GM20431 (cell line): ENCODE data around the gene TRIM69.

Experiments used
- in situ Hi-C: fragments of 300-500 bp; cut with MseI, MboI; formaldehyde crosslinking; loops from one replicate; pipeline ENCODE4 v1.15.0; 2020; ENCODE audit warnings: low sequenced_read_pairs; ENCODE audit not compliant: unreplicated experiment

TRIM69 gene

DNA sequence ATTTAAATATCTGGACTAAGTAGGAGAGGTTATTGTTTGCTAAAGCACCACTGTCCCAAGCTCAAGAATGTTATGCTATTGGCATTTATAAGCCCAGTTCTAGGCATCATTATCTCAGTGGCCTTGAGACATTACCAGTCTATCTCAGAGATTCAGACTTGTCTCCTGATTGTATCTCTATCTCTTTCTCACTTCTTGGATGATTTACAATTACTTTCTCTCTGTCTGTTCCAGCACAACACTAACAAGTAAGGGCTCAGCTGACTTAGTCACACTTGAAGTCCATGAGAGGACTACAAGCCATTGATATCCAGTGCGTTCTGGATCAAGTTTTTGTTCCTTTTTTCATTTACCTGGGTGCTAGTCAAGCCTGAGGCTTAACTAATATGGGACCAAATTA lies 60.2 kb downstream of the TRIM69 start:
- in situ Hi-C loops: no loop called here

- in situ Hi-C loops: no loop called here
These were observed 62.5 kb downstream of the TRIM69 start for GRCh38 chr15:44798826-44799225.

DNA sequence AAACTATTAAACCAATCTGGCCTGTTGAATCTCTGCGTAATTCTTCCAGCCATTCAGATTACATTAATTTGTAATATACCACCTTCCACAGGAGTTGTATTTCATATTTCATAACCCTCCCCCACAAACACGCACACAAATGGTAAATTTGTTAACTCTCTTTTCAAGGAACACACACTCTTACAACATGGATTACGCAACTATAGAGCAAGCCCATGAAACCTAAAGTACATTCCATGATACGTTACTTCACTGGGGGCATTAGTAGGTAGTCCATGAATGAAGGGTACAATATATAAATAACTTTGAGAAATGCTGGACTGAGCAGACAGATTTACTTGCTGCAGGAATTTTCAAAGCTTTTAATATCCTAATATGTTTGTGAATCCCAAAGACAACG lies 65.0 kb downstream of the TRIM69 start:
- in situ Hi-C loops: no loop called here

GRCh38 chr15:44801797-44802196 lies 65.5 kb downstream of the TRIM69 start:
- in situ Hi-C loops: no loop called here

- in situ Hi-C loops: no loop called here
These were observed 66.0 kb downstream of the TRIM69 start for GRCh38 chr15:44802336-44802735.

DNA sequence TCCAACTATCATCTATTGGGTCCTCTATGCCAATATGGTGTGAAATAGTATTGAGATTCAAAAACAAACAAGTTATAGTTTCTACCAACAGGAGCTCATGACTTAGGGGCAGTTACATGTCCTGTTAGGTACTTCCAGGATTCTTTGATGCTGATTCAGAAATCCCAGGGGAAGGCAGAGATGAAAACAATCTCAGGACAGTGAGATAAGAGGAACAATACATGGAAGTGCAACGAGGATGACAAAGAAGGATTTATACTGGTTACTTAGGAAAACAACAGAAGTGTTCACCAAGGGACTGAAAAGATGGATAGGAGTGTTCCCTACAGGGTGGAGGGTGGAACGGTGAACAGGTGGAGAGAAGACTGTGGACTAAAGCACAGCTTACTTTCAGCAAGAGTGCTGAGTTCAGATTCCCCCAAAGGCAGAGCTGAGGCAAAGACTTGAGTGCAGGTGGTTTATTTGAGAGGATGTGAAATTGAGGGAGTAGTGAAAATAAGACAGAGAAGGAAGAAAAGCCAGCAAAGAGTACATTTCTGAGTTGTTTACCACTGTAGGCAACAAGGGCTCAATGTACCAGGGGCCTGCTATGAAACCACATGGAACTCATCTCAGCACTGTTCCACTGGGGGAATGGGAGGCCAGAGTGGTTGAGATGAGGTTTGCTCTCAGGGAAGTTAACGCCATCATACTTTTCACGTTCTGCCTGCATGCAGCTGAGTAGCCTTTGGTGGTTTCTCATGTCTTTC lies 68.1 kb downstream of the TRIM69 start:
- in situ Hi-C loops: no loop called here

- in situ Hi-C loops: no loop called here
These were observed 72.2 kb downstream of the TRIM69 start for GRCh38 chr15:44808557-44808956.

DNA sequence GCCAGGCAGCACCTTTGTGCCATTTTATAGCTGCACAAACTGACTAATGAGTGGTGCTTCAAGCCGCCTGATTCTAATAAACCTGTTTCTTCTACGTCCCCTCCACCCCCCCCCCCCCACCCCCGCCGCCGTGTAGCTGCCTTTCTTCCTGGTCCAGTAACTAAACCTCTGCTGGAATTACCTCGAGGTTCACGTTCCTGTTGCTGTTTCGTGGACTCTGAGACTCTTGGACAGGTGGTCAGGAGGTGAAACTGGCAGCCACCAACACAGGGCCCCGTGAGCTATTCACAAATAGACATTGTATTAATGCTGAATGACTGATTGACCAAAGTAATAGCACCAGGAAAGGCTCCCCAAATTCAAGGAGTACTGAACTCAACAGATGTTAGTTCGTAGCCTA lies 73.9 kb downstream of the TRIM69 start:
- in situ Hi-C loops: no loop called here

GRCh38 chr15:44811337-44811736 lies 75.0 kb downstream of the TRIM69 start:
- in situ Hi-C loops: no loop called here

GRCh38 chr15:44812029-44812517 lies 75.7 kb downstream of the TRIM69 start:
- in situ Hi-C loops: no loop called here

DNA sequence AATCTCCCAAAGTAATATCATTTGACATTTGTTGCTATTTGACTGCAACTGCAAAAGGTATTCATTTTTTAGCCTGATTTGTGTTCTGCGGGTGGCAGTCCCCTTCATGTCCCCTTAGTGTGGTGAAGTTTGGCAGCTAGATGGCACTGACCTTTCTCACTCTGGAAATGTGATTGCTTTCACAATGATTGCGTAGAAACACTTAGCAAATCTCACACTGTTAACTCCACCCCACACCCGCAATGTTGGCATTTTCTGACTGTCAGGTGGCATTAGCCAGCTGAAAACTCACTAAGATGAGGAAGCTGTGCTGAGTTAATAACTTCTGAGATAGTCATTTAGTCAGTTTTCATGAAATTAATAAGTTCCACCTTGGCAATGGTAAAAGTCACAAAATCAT lies 76.9 kb downstream of the TRIM69 start:
- in situ Hi-C loops: no loop called here
